ENCODE results near the gene HTR6. TPM values are rescaled to one million over a fixed set of nuclear protein-coding genes. Genes with fewer than 3 reads are reported as not detected.
"Not testable (repeated sequence)": the region's sequence is repeated elsewhere in the genome, so short reads cannot be mapped to it uniquely, and the experiment has no call there.

Gene HTR6
- total RNA-seq, 1 donor from 2014 or later: not detected

- H3K27me3 ChIP-seq (ENCODE audit: control insufficient read depth, insufficient read depth, low read length): no peaks in the 10 kb centered on the region
Measured at GRCh38 chr1:19625291-19625937, 39.3 kb upstream of the HTR6 start.

GRCh38 chr1:19628879-19629278, 35.8 kb upstream of the HTR6 start:
- H3K4me3 ChIP-seq (ENCODE audit: low read depth, low read length): no peak overlapping the region
- no peaks in the 10 kb centered on the region for H3K27me3 ChIP-seq (ENCODE audit: control insufficient read depth, insufficient read depth, low read length)
- no peak for TF ChIP-seq CTCF (IDR thresholded peaks at IDR 0.05; ENCODE audit: insufficient read depth, low read length, poor library complexity, severe bottlenecking)
- H3K36me3 ChIP-seq (ENCODE audit: control insufficient read depth, insufficient read depth, low read length): peaks cover 2% of the 10 kb centered on the region
- DNase-seq (ENCODE audit: low read depth): no peak

More at GRCh38 chr1:19625291-19625937, 39.3 kb upstream of the HTR6 start:
- H3K36me3 ChIP-seq (ENCODE audit: control insufficient read depth, insufficient read depth, low read length): peaks cover 2% of the 10 kb centered on the region
- no peak for DNase-seq (ENCODE audit: low read depth)
- no peak for TF ChIP-seq CTCF (IDR thresholded peaks at IDR 0.05; ENCODE audit: insufficient read depth, low read length, poor library complexity, severe bottlenecking)
- no peak overlapping the region for H3K4me3 ChIP-seq (ENCODE audit: low read depth, low read length)

GRCh38 chr1:19629357-19629756, 35.3 kb upstream of the HTR6 start:
- no peak for TF ChIP-seq CTCF (IDR thresholded peaks at IDR 0.05; ENCODE audit: insufficient read depth, low read length, poor library complexity, severe bottlenecking)
- no peak for DNase-seq (ENCODE audit: low read depth)
- H3K27me3 ChIP-seq (ENCODE audit: control insufficient read depth, insufficient read depth, low read length): no peaks in the 10 kb centered on the region
- no peak overlapping the region for H3K4me3 ChIP-seq (ENCODE audit: low read depth, low read length)
- peaks cover 2% of the 10 kb centered on the region for H3K36me3 ChIP-seq (ENCODE audit: control insufficient read depth, insufficient read depth, low read length)

- not testable (repeated sequence) for DNase-seq (ENCODE audit: low read depth); H3K4me3 ChIP-seq (ENCODE audit: low read depth, low read length); H3K36me3 ChIP-seq (ENCODE audit: control insufficient read depth, insufficient read depth, low read length); H3K27me3 ChIP-seq (ENCODE audit: control insufficient read depth, insufficient read depth, low read length)
Measured at GRCh38 chr1:19630192-19630591, 34.5 kb upstream of the HTR6 start.

- DNase-seq (ENCODE audit: low read depth): no peak
- H3K27me3 ChIP-seq (ENCODE audit: control insufficient read depth, insufficient read depth, low read length): no peaks in the 10 kb centered on the region
- H3K36me3 ChIP-seq (ENCODE audit: control insufficient read depth, insufficient read depth, low read length): peaks cover 2% of the 10 kb centered on the region
- no peak for TF ChIP-seq CTCF (IDR thresholded peaks at IDR 0.05; ENCODE audit: insufficient read depth, low read length, poor library complexity, severe bottlenecking)
- no peak overlapping the region for H3K4me3 ChIP-seq (ENCODE audit: low read depth, low read length)
Measured at GRCh38 chr1:19630720-19631395, 33.8 kb upstream of the HTR6 start.

- no peak overlapping the region for H3K4me3 ChIP-seq (ENCODE audit: low read depth, low read length)
- H3K27me3 ChIP-seq (ENCODE audit: control insufficient read depth, insufficient read depth, low read length): no peaks in the 10 kb centered on the region
- TF ChIP-seq CTCF (IDR thresholded peaks at IDR 0.05; ENCODE audit: insufficient read depth, low read length, poor library complexity, severe bottlenecking): no peak
- DNase-seq (ENCODE audit: low read depth): no peak
- H3K36me3 ChIP-seq (ENCODE audit: control insufficient read depth, insufficient read depth, low read length): no peaks in the 10 kb centered on the region
Measured at GRCh38 chr1:19632211-19632610, 32.5 kb upstream of the HTR6 start.

Measured in kidney epithelial cell (primary cell).